Pons (tissue), 1 donor: ENCODE measurements around the gene IFITM2.

Experiments
- DNase-seq: peaks from one replicate; pipeline ENCODE4 v3.0.0-alpha.2; 2016; ENCODE audit warnings: low spot score

The IFITM2 gene

GRCh38 chr11:307766-308708, at the start of gene IFITM2:
TSS of gene IFITM2 (plus strand) at chr11:307816. CDS start at chr11:308193, 377 bp downstream.
- peak; percentile 47 for DNase-seq

GRCh38 chr11:259413-259812, 48.2 kb upstream of the IFITM2 start:
- no peak for DNase-seq

- DNase-seq: no peak
These were observed 46.0 kb upstream of the IFITM2 start for GRCh38 chr11:261624-262023.

GRCh38 chr11:266676-267439, 40.8 kb upstream of the IFITM2 start:
- DNase-seq: peak; percentile 7

- DNase-seq: no peak
These were observed 40.1 kb upstream of the IFITM2 start for GRCh38 chr11:267491-267994.

GRCh38 chr11:268716-269145, 38.9 kb upstream of the IFITM2 start:
- DNase-seq: peak; percentile 62

GRCh38 chr11:269146-269890, 38.3 kb upstream of the IFITM2 start:
- peak; percentile 80 for DNase-seq

GRCh38 chr11:270451-271318, 36.9 kb upstream of the IFITM2 start:
- no peak for DNase-seq

- DNase-seq: no peak
These were observed 36.3 kb upstream of the IFITM2 start for GRCh38 chr11:271319-271715.

- DNase-seq: no peak
These were observed 35.3 kb upstream of the IFITM2 start for GRCh38 chr11:272195-272930.

GRCh38 chr11:272931-273198, 34.8 kb upstream of the IFITM2 start:
- DNase-seq: no peak

GRCh38 chr11:276219-276618, 31.4 kb upstream of the IFITM2 start:
- DNase-seq: no peak

GRCh38 chr11:278001-278951, 29.3 kb upstream of the IFITM2 start, which contains the start of gene NLRP6:
TSS of gene NLRP6 (plus strand) at chr11:278407. CDS start at chr11:278570, 163 bp downstream.
- DNase-seq: no peak

GRCh38 chr11:279040-279965, 28.3 kb upstream of the IFITM2 start:
- no peak for DNase-seq

- no peak for DNase-seq
These were observed 27.5 kb upstream of the IFITM2 start for GRCh38 chr11:279966-280705.

- no peak for DNase-seq
These were observed 26.7 kb upstream of the IFITM2 start for GRCh38 chr11:280706-281485.
